Fibroblast of lung (primary cell): ENCODE measurements around the gene FGF5. TPM values are rescaled to one million over a fixed set of nuclear protein-coding genes. Genes with fewer than 3 reads are reported as not detected.

Source experiments
- DNase-seq, 2 donors: peaks; one replicate each; pipeline versions ENCODE4 v3.0.0 to v3.0.0-alpha.2; 2010; ENCODE audit warnings: low read depth in 2 of 2
- H2AFZ ChIP-seq: 2 replicates; pipeline ENCODE4 v1.5.1; 2012; ENCODE audit warnings: low read length, control low read depth, inconsistent platforms
- H3K27ac ChIP-seq: 2 replicates; pipeline ENCODE4 v1.5.1; 2011; ENCODE audit warnings: low read length, control low read depth; ENCODE audit not compliant: insufficient read depth
- H3K27me3 ChIP-seq: 2 replicates; pipeline ENCODE4 v1.5.1; 2011; ENCODE audit warnings: mild to moderate bottlenecking, low read length; ENCODE audit not compliant: control insufficient read depth, insufficient read depth
- H3K36me3 ChIP-seq: 2 replicates; pipeline ENCODE4 v1.5.1; 2011; ENCODE audit warnings: low read length; ENCODE audit not compliant: control insufficient read depth, insufficient read depth
- H3K4me1 ChIP-seq: 2 replicates; pipeline ENCODE4 v1.5.1; 2011; ENCODE audit warnings: low read length; ENCODE audit not compliant: control insufficient read depth, insufficient read depth; ENCODE audit errors: extremely low read depth
- H3K4me2 ChIP-seq: 2 replicates; pipeline ENCODE4 v1.5.1; 2011; ENCODE audit warnings: low read length, control low read depth; ENCODE audit not compliant: insufficient read depth; ENCODE audit errors: extremely low read depth
- H3K4me3 ChIP-seq, 4 experiments: fragments of 200-600 bp in 1 of 4; sonication (generic) in 1 of 4; replicated peaks in 1 of 4; 2 replicates each; pipeline ENCODE4 v1.5.1; 2011 to 2016; ENCODE audit warnings: low read length in 4 of 4, low read depth in 3 of 4, mild to moderate bottlenecking in 3 of 4, control low read depth in 2 of 4, inconsistent platforms in 1 of 4, mixed read lengths in 1 of 4; ENCODE audit not compliant: insufficient read depth in 1 of 4; ENCODE audit errors: control extremely low read depth in 1 of 4
- H3K79me2 ChIP-seq: 2 replicates; pipeline ENCODE4 v1.5.1; 2012; ENCODE audit warnings: mild to moderate bottlenecking, low read length, inconsistent platforms; ENCODE audit not compliant: control insufficient read depth, insufficient read depth
- H3K9ac ChIP-seq: 2 replicates; pipeline ENCODE4 v1.5.1; 2011; ENCODE audit warnings: mild to moderate bottlenecking, low read length, control low read depth; ENCODE audit not compliant: insufficient read depth
- H3K9me3 ChIP-seq: 2 replicates; pipeline ENCODE4 v1.5.1; 2012; ENCODE audit warnings: low read depth, low read length; ENCODE audit not compliant: control insufficient read depth, insufficient read depth
- H4K20me1 ChIP-seq: 2 replicates; pipeline ENCODE4 v1.5.1; 2011; ENCODE audit warnings: low read length; ENCODE audit not compliant: control insufficient read depth, insufficient read depth; ENCODE audit errors: extremely low read depth
- EZH2 ChIP-seq: IDR thresholded peaks from 2 replicates; pipeline ENCODE4 v1.5.1; 2012; ENCODE audit warnings: low read length, control low read depth, mild to moderate bottlenecking; ENCODE audit errors: missing control alignments
- polyA plus RNA-seq, 2 donors: library from polyadenylated mRNA; depleted of rRNA in 1 of 2; stranded (reverse) in 1 of 2; unstranded in 1 of 2; fragments of >200 nt; gene quantifications; 2 replicates each; pipeline ENCODE4 v1.2.1, GENCODE V29; 2011 to 2012; ENCODE audit warnings: missing spikeins in 1 of 2
- total RNA-seq: library from RNA; depleted of rRNA; stranded (reverse); fragments of >200 nt; gene quantifications from 2 replicates; pipeline ENCODE4 v1.2.1, GENCODE V29; 2014
- TF ChIP-seq, protein P1 (sequence below), 2 donors: IDR thresholded peaks in 1 of 2; conservative IDR thresholded peaks in 1 of 2; 1 replicate in 1 of 2; 2 replicates in 1 of 2; pipeline ENCODE4 v1.5.1; 2011 to 2012; ENCODE audit warnings: low read length in 2 of 2, control low read depth in 1 of 2, inconsistent platforms in 1 of 2, low read depth in 1 of 2, mild to moderate bottlenecking in 1 of 2

FGF5 gene
- total and polyA plus RNA-seq, 2 donors (not counting 1 experiment from before 2014, with no cell fraction given): 25.8 to 56.4 TPM

DNA sequence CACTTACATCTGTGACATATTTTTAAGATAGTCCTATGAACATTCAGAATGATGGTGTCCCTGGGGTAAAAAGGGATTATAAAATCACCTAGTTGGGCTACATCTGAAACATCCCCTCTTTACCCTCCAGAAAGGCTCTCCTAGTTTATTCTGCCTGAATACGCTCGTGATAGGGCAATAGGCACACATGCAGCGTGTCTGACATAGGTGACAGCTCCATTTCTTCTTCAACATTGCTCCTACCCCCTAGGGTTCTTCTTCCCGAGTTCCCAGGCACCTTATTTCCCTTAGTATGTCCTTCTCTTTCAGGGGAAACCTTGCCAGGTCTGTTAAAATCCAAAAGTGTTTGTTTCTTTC, 42.0 kb downstream of the FGF5 start:
- Histone ChIP-seq H2AFZ (peak overlapping the region; percentile 19), H3K9ac (no peak overlapping the region)
- DNase-seq: no peak

GRCh38 chr4:80309294-80310004, 43.0 kb downstream of the FGF5 start:
- H4K20me1 ChIP-seq: no peaks in the 10 kb centered on the region
- peak overlapping the region; percentile 52 for H3K27ac ChIP-seq
- DNase-seq: peak; percentile 89 to 97
- H3K27me3 ChIP-seq: no peaks in the 10 kb centered on the region
- no peaks in the 10 kb centered on the region for H3K36me3 ChIP-seq
- no peak overlapping the region for H2AFZ ChIP-seq
- H3K4me3 ChIP-seq: no peak overlapping the region
- H3K4me1 ChIP-seq: peaks cover 25% of the 10 kb centered on the region
- H3K9me3 ChIP-seq: no peaks in the 10 kb centered on the region
- peak overlapping the region; percentile 27 for H3K4me2 ChIP-seq
- no peak for TF ChIP-seq EZH2
- TF ChIP-seq, protein P1, sequence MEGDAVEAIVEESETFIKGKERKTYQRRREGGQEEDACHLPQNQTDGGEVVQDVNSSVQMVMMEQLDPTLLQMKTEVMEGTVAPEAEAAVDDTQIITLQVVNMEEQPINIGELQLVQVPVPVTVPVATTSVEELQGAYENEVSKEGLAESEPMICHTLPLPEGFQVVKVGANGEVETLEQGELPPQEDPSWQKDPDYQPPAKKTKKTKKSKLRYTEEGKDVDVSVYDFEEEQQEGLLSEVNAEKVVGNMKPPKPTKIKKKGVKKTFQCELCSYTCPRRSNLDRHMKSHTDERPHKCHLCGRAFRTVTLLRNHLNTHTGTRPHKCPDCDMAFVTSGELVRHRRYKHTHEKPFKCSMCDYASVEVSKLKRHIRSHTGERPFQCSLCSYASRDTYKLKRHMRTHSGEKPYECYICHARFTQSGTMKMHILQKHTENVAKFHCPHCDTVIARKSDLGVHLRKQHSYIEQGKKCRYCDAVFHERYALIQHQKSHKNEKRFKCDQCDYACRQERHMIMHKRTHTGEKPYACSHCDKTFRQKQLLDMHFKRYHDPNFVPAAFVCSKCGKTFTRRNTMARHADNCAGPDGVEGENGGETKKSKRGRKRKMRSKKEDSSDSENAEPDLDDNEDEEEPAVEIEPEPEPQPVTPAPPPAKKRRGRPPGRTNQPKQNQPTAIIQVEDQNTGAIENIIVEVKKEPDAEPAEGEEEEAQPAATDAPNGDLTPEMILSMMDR (conservative IDR thresholded peaks at IDR 0.05 in 1 of 2, IDR thresholded peaks at IDR 0.05 in 1 of 2; ENCODE audit: low read depth in 1 of 2, low read length in 2 of 2): no peak
- no peaks in the 10 kb centered on the region for H3K79me2 ChIP-seq
- no peak overlapping the region for H3K9ac ChIP-seq

More for the DNA sequence above, 42.0 kb downstream of the FGF5 start:
- Histone ChIP-seq H3K4me1 (peaks cover 25% of the 10 kb centered on the region), H3K36me3 (no peaks in the 10 kb centered on the region), H3K79me2 (no peaks in the 10 kb centered on the region), H4K20me1 (no peaks in the 10 kb centered on the region), H3K4me2 (peak overlapping the region; percentile 65), H3K4me3 (no peak overlapping the region), H3K27ac (peak overlapping the region; percentile 52), H3K27me3 (no peaks in the 10 kb centered on the region), H3K9me3 (no peaks in the 10 kb centered on the region)
- no peak for TF ChIP-seq EZH2
- TF ChIP-seq, protein P1 (conservative IDR thresholded peaks at IDR 0.05 in 1 of 2, IDR thresholded peaks at IDR 0.05 in 1 of 2; ENCODE audit: low read depth in 1 of 2, low read length in 2 of 2): no peak

DNA sequence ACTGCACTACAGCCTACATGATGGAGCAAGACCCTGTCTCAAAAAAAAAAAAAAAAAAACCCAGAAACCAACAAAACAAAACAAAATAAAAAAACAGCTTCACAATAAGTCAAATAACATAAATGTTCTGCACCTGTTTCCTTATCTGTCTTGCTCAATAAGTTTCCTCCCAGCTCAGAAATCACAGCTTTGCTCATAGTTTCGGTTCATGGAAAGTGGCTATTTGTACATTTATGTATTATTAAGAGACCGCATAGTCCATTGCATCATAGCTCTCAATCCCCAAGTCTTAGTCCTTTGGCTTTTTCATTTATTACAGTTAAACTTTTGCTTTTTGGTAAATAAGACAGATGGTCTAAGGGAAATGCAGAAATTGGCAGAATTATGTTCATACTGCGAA, 44.7 kb downstream of the FGF5 start:
- no peak for TF ChIP-seq EZH2
- TF ChIP-seq, protein P1 (conservative IDR thresholded peaks at IDR 0.05 in 1 of 2, IDR thresholded peaks at IDR 0.05 in 1 of 2; ENCODE audit: low read depth in 1 of 2, low read length in 2 of 2): no peak
- Histone ChIP-seq H3K4me3 (no peak overlapping the region), H3K9me3 (no peaks in the 10 kb centered on the region), H3K4me1 (peaks cover 21% of the 10 kb centered on the region), H3K79me2 (no peaks in the 10 kb centered on the region), H3K36me3 (no peaks in the 10 kb centered on the region), H3K9ac (no peak overlapping the region), H3K4me2 (no peak overlapping the region), H3K27me3 (no peaks in the 10 kb centered on the region), H3K27ac (no peak overlapping the region), H2AFZ (no peak overlapping the region), H4K20me1 (no peaks in the 10 kb centered on the region)
- DNase-seq: no peak
